Cortex of kidney (tissue), 1 donor: Measurements from ENCODE around the gene TNIK.
"Not testable (repeated sequence)": the region's sequence is repeated elsewhere in the genome, so short reads cannot be mapped to it uniquely, and the experiment has no call there.

Experiments used
- DNase-seq: peaks from one replicate; lab custom pipeline; 2025; lab: John Stamatoyannopoulos, UW

Gene TNIK

DNA sequence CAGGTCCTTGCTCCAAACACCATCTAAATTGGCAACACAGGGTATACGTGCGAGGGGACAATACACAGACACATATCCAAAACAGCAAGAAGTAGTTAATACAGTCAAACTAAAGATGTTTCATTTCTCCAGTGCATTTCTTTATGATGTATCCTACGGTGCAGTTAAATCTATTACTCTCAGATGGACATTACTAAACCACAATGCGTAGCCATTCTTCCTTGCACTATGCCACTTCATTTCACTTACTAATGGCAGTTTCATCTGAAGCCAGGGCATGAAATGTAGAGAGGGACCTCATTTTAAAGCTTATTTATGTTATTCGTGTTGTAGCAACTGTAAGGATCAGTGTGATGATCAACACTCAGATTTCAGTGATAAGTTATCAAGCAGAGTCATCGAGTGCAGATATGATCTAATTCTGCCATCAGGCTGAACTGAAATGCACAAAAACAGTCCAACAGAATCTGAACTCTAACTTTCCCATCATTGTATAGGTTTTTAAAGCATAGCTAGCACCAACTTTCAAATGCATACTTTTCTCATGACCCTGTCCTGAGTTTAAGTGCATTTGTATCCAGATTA is 14.5 kb downstream of the TNIK start:
- no peak for DNase-seq

DNA sequence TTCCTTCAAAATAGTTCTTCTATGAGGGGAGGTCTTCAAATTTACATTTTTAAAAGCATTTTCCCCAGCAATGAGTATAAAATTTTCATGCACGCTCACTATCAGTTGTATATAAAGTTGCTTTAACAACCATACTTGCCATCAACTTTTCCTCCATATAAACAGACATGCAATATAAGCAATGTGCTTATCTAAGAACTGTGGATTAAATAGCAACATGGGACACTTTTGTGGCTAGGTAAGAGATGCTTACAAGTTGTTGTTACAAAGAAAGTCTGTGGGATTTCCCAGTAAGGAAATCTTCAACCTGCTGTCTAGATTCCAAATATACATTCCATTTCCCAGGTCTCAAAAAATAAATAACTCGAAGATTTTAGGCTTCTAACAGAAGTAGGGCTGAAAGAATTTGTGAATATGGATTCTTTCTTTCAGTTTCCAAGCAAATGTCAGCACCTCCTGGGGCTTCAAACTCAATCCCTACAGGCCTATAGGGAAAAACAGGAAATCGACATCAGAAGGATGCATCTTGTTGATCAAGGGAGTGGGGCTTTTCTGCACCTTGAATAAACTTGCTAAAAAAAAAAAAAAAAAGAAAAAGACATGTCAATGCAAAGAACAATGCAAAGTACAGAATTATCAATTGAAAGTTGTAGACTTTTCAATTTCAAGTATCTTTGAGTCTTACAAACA is 16.1 kb downstream of the TNIK start:
- no peak for DNase-seq

DNA sequence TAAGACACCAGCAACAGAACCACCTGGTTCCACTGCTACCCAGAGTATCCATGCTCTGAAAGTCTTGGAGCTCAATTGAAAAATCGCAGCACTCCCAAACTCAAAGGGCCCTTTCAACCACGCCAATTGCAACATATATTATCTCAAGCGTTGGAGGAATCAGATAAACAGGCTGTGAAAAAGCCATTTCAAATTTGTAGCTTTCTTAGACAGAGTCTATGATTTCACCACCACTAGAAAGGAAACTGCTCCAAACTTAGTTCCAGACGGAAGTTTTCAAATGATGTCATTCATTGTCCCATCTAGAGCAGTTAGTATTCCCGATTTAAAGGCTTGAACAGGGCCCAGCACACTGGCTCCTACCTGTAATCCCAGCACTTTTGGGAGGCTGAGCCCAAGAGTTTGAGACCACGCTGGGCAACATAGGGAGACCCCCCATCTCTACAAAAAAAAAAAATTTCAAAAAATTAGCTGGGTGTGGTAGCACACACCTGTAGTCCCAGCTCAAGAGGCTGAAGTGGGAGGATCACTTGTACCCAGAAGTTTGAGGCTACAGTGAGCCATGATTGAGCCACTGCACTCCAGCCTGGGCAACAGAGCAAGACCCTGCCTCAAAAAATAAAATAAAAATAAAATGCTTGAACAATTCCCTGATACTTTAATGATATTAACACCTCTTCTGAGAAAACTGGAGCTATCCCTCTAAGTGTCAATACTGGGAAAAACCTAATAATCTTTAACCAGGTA is 16.8 kb downstream of the TNIK start:
- DNase-seq, result no peak

DNA sequence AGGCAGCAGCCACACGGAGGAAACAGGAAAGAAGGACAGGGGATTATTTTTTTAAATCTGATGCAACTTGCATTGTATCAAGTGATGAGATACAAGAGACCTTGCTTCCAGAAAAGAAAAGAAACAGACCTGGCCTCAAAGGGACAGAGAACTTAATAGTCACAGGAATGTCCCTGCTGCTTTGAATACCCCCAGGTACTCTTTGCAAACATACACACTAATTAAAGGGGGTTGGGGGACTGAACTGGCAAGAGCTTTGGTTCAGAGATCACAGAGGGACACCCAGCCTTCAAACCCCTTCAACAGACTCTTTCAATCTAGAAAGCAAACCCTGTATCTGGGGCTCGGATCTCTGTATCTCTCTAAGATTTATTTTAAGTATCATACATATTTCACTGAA is 18.0 kb downstream of the TNIK start:
- no peak for DNase-seq

DNA sequence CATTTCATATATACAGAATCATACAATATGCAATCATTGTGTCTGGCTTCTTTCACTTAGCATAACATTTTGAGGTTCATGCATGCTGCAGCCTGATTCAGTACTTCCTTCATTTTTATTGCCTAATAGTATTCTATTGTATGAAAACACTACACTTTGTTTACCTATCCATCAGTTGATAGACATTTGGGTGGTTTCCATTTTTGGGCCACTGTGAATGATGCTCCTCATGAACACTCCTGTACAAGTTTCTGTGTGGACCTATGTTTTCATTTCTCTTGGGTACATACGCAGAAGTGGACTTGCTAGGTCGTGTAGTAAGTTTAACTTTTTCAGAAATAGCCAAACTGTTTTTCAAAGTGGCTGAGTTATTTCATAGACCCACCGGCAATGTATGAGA is 18.8 kb downstream of the TNIK start:
- no peak for DNase-seq

DNA sequence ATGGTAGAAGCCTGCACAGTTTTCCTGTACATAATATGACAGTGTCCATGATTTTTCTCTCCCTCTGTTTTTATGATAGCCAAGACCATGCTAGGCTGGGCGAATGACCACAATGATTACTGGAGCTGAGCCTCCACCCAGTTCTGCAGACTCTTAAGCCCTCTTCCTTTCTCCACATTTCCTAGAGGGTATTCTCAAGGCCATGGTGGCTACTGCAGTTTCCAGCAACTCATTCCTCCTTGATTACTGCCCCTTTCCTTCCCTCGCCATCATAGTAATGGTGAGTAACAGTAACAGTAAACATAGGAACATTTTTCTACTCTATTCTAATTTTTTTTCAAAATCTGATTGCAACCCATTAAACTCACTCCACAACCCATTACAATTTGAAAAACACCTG is 20.2 kb downstream of the TNIK start:
- no peak for DNase-seq

DNA sequence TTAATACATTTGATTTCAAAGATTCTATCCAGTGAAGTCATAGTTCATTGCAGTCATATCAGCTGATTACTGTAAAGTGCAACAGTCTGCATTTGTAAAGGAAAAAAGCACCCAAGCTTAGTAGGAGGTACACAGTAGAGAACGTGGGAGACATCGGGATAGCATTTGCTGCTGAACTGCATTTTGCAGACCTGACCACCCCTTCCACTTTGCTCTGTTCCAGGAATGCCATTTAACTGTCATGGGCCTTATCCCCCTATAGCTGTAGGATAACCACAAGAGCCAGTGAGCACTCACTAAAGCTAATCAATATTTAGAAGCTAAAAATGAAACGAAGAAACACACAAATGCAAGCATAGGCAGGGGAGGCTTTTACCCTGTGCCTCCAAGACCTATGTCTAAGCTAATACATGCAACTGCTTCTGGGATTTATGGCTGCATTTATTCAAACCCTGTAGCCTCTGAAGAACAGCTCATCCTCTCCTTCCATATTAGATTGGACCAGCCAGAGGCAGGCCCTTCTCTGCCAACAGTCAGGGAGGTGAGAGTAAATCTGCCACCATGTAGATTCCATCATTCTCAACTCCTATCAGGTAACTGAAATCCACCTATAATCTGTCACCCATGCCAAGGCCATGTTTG is 23.0 kb downstream of the TNIK start:
- DNase-seq, result no peak

DNA sequence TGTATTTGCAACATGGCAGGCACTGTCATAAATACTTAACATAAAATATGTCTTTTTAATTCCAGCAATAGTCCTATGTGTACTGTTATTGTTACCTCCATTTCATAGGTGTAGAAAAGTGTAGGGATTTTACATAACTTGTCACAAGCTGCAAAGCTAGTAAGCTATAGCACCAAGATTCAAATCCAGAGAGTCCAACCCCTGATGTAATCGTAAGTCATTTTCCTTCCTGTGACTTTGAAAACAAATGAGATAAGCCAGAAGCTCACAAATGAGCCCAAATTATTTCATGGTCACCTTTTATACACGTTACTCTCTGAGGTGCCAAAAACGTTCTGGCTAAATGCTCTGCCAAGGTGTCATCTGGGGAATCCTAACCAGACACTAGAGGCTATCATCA is 23.8 kb downstream of the TNIK start:
- DNase-seq, result no peak

DNA sequence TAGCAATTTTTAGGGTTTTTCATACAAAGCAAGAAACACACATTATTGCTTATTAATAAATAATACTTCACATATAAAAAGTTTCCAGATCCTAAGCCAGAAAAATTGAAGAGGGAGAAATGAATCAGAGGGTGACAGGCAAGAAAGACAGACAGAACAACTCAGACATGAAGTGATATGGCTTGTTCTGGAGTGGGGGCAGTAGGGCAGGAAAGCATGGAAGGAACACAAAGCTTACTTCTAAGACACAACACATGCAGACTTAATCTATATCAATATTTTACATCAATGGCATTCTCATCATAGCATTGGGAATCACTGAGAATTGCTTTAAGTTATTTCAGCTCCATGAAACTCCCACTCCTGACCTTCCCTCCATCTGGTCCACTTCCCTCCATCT is 24.4 kb downstream of the TNIK start:
- DNase-seq, result no peak

DNA sequence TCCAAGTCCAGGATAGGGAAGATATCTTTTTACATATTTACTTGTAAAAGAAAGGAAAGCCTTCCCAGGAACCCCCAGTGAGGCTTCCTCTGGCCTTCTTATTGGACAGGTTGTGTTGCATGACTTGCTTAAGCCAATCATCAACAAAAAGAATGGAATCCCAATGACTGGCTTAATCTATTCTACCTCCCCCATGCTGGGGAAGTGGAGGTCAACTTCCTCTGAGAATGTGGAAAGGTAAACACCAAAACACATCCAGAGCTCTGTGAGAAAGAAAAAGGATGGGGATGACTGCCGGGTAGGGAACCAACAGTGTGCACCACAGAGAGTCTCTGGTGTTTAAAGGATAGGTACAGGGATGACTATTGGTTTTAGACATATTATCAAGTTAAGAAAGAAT is 25.1 kb downstream of the TNIK start:
- no peak for DNase-seq

DNA sequence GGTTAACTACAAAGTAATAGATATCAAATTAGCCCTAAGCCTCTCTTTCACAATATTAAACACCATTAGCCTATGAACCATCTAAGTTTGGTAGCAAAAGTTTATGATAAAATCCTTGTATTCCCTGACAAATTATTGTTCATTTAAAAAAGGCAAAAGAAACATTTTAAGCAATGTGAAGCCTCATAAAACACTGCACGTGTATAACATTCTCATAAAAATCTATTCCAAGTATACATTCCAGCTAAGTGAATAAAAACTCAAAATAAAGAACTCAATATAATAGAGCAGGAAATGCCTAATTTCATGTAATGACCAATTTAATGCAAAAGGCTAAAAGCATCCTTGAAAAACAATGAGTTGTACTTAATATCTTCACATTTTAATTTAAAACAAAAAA is 27.7 kb downstream of the TNIK start:
- no peak for DNase-seq

DNA sequence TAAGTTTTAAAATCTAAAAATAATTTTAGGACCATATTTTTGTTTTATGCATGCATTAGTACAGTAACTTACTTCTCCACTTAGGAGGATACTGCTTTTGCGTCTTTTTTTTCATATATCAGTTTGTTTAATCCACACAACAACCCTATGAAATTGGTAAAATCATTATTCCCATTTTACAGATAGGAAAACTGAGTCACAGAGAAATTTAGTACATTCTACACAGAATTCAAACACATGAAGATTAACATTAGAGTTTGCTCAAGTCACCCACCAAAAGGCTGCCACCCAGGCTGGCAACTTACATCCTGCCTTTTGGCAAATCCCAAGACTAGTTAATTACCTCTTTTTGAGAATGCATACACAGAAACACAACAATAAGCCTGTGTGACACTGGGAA is 28.7 kb downstream of the TNIK start:
- no peak for DNase-seq

DNA sequence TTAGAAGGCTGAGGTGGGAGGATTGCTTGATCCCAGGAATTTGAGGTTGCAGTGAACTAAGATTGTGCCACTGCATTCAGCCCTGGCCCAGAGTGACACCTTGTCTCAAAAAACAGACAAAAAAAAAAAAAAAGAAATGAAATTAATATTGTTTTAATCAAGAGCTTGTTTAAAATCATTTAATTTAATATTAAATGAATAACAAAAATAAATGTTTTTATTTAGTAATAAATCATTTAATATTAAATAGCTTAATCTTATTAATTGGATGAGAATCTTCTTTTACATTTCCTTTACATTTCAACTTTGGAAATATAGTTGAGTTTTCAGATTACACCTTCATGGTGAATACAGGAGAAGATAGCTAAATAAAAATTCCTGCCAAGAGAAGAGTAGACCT is 29.7 kb downstream of the TNIK start:
- no peak for DNase-seq

DNA sequence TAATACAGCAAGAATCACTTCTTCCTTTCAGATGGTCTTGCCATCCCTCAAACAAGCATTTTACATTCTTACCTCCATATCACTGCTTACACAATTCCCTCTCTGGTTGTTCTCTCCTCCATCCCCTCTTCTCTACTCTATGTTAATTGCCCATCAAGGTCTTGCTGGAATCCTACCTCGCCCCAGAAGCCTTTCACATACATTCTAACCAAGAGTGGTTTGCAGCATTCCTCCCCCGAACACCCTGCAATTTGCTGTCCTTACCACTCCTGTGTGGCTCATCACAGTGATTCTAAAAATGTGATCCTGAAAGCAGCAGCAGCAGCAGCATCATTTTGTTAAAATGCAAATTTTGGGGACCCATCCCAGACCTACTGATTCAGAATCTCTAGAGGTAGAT is 30.6 kb downstream of the TNIK start:
- no peak for DNase-seq

DNA sequence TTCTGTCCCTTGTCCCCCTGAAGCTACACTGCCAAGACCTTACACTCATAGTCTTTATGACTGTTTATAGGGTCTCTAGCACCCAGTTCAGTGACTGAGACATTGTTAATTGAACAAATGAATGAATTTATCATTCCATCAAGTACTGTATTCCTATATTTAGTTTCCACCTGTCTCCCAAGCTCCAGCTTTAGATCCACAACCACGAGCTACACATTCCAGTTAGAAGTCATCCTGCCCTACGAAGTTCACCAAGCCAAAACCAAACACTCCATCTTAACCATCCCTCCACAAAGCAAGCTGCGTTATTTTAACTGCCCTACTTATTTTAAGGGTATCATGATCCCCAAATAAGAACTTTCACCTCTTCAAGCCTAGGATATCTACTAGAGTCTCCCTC is 31.3 kb downstream of the TNIK start:
- no peak for DNase-seq

DNA sequence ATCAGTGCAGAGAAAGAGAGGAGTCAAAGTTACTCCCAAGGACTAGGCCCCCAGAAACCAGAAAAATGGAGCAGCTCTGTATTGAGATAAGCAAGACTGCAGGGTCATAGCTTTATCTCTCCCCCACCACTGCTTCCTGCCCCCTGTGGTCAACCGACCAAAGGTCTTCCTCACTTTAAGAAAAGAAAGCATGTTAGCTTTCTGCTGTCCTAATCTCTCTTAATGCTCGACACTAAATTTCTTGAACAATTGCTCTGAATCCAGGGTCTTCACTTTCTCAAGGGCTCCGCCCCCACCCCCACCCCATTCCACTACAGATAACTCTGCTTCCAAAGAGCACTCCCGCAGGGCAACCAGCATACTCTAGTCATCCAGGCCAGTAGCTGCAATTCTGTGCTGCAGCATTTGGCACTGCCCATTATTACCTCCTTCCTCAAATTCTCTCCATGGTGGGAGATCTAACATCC is 31.9 kb downstream of the TNIK start:
- no peak for DNase-seq

DNA sequence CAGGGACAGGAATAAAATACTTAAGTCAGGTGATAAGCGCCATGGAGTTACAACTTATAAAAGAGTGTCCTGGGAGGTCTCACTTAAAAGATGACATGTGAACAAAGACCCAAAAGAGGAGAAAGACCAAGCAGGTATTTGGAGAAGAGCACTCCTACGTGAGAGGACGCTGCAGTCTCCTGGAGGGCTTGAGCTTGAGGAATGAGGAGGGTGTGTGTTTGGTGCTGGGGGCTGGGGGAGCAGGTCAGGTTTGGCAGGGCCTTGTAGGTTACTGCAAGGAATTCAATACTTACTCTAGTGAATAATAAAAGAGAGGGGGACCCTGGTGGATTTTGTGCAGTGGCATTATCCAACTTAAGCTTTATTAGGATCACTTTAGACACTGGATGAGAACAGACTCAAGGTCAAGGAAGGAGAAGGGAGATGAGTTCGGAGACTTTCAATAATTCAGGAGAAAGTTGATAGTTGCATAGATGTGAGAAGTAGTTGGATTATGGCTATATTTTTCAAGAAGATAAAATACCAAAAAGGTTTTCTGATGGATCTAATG is 32.4 kb downstream of the TNIK start:
- no peak for DNase-seq

DNA sequence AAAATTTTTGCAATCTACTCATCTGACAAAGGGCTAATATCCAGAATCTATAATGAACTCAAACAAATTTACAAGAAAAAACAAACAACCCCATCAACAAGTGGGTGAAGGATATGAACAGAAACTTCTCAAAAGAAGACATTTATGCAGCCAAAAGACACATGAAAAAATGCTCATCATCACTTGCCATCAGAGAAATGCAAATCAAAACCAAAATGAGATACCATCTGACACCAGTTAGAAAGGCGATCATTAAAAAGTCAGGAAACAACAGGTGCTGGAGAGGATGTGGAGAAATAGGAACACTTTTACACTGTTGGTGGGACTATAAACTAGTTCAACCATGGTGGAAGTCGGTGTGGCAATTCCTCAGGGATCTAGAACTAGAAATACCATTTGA is 36.1 kb downstream of the TNIK start:
- not testable (repeated sequence) for DNase-seq

DNA sequence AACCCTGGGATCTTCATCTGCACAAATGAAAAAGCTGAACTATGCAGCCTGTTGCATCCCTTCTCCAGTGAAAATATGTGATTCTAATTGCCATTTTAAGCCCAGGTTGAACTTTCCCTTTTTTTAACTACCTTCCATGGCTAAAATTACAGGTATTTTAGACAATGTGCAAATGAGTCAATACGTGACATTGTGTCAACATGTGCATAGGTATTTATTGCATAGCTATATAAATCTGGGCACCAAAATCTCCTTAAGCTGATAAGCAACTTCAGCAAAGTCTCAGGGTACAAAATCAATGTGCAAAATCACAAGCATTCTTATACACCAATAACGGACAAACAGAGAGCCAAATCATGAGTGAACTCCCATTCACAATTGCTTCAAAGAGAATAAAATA is 37.4 kb downstream of the TNIK start:
- DNase-seq, result not testable (repeated sequence)

DNA sequence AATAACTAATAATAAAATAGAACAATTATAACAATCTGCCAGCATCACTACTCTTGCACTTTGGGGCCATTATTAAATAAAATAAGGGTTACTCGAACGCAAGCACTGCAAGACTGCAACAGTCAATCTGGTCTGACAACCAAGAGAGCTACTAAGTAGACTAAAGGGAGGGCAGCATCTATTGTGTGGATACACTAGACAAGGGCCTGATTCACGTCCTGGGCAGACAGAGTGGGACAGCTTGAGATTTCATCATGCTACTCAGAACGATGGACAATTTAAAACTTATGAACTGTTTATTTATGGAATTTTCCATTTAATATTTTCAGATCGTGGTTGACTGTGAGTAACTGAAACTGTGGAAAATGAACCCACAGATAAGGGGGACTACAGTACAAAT is 39.5 kb downstream of the TNIK start:
- no peak for DNase-seq

DNA sequence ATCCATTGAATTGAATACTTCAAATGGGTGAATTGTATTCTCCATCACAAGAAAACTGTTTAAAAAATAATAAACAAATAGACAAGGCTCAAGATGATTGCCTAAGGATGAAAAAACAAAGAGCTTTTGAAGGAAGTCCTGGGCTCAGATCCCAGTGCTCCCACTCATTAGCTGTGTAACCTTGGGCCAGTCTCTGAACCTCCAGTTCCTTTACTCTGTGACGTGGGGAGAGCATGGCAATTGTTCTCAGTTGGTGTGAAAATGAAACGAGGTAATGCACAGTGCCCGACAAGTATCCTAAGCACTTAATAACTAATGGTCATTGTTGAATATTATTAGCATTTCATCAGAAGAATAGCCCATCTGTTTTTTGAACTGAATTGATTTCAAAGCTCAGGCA is 40.7 kb downstream of the TNIK start:
- DNase-seq, result no peak

DNA sequence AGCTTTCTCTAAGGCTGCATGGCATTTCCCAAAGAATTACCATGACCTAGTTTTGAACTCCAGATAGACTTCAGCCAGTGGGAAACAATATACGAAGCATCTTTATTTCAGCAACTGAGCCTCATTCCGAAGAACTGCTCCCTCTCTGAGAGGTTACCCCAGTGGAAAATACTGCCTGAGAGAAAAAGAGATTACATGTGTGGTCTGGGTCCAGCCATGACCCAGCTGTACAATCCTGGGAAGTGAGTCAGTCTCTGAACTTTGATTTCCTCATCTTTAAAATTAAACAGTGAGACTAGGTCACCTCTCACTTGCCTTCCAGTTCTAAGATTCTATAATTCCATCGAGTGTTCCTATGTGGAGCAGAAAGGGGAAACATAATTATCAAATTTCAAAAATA is 42.4 kb downstream of the TNIK start:
- DNase-seq, result no peak

DNA sequence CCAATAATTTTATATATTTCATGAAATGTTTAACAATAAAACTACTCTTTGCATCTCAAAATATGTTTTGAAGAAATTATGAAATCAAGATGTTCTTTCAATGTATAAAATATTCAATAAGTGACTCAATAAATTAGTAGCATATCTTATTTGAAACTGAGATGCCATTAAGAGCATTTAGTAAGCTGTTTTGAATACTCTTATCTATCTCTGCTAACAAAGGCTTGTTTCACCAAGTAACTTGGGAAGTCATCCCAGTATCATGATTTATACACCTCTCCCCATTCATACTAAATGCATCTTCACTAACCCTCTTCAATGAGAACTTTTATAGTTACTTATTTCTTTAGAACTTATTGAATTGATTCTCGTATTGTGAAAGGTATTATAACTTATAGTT is 43.1 kb downstream of the TNIK start:
- no peak for DNase-seq
